IPS DF 4.7 (cell line): ENCODE measurements around the gene TCEA3.

ENCODE experiments used
- DNase-seq: peaks from one replicate; pipeline ENCODE4 v3.0.0-alpha.2; 2013; ENCODE audit warnings: low spot score; ENCODE audit errors: extremely low read depth

Gene TCEA3

DNA sequence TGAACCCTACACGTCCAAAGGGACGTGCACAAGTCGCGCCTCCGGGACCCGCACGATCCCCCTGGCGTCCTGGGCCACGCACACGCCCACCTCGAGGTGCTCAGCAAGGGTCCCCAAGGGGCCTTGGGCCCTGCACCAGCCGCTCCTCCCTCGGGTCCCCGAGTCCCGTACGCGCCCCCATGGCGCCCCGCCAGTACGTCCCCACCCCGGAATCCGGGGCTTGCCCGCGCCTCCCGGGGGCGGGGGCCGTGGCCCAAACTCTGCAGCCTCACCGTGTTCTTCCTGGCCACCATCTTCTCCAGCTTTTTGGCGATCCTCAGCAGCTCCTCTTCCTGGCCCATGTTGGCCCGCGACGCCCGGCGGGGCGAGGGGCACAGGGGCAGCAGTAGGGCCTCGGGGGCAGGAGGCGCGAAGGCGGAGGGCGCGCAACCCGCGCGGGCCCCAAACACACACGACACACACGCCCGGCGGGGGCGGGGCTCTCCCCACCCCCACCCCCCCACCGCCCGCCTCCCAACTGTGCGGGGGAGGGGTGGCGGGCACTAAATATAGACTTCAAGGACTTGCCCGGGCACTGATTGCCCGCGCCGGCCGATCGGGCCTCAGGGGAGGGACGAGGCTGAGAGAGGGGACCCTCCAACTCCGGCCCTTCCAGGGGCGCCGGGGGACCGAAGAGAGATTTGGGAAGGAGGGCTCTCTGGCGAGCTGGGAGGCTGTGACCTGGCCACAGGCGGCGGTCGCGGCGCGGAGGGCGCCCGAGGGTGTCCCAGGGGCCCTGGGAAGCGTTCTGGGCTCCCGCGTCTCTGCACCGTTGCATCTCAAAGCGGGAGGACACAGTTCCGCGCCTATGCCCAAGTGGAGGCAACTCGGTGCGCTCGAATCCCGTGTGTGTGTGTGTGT, at the start of gene TCEA3:
TCEA3 (minus strand) TSS at position 456 of the 900 bp plus-strand sequence; CDS start at position 341, 115 bp downstream.
- no peak for DNase-seq

DNA sequence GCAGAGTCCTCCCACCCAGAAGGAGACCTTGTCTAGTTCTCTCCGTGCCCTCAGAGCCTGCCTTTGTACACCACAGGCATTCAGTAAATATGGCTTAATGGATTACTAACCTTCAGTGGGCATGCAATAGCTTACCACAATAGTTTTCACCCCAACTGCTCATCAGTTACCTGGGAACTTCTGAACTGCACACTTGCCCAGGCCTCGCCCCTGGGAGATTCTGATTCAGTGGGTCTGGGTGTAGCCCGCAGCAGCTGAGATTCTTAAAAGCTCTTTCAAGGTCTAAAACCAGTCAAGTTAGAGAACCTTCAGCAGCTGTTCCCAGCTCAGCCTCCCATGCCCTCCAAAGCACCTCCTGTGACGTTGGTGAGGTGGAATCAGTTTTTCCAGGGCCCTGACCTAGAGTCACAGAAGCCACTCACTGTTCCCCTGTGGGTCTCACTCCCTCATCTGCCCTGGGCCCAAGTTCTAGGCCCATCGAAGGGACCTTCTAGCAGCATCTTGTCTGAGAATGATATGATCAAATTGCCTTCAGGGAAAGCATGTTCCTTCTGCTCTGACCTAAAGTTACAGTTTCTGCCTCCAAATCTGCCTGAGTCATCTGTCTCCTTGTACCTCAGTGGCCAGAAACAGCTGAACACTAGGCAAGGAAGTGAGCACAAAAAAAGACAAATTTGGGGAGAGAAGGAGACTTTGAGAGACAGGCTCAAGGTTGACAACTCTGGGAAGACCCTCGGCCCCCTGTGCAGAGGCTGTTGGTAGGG, 48.7 kb upstream of the TCEA3 start:
- DNase-seq, result no peak

DNA sequence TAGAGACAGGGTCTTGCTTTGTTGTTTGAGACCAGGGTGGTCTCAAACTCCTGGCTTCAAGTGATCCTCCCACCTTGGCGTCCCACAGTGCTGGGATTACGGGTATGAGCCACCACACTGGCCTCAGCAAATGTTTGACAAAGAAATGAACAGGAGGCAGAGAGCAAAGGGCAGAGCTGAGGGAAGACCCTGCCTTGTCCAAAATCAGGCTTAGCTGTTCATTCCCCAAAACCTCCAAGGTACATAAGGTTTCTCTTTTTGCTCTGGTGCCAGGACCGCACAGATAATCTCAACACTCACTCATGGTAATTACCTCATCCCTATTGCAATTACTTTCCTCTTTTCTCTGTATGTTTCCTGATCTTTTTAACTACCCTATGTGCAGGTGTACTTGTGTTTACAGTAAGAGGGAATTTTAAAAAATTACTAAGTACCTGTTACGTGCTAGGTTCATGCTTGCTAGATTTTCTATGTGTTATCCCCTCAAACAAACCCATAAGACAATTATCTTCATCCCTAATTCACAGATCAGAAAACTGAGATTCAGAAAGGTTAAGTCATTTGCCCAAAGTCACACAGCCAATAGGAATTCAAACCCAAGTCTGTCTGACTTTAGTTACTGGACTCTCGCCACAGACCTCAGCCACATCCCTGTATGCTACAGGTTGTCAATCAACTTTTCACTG, 47.9 kb upstream of the TCEA3 start:
- no peak for DNase-seq

DNA sequence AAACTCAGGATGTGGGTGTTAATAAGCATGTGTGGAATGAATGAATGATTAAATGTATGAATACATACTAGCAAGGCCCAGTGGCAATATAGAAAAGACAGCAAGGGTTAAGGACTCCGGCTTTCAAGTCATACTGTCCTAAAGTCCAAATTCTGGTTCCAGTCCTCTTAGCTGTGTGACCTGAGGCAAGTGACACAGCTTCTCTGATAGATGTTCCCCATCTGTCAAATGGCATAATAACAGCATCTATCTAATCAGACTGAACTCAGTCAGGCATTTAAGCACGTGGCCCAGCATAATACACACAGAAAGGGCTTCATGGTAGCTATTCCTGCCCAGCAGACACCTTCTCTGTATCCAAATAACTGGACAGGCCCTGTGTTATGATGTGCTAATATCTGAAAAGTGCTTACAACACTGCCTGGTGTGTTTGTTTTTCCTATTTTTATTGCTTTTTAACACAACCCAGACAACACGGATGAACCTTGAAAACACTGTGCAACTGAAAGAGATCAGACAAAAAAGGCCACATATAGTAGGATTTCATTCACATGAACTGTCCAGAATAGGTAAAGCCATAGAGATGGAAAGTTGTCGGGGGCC, 47.0 kb upstream of the TCEA3 start:
- no peak for DNase-seq

DNA sequence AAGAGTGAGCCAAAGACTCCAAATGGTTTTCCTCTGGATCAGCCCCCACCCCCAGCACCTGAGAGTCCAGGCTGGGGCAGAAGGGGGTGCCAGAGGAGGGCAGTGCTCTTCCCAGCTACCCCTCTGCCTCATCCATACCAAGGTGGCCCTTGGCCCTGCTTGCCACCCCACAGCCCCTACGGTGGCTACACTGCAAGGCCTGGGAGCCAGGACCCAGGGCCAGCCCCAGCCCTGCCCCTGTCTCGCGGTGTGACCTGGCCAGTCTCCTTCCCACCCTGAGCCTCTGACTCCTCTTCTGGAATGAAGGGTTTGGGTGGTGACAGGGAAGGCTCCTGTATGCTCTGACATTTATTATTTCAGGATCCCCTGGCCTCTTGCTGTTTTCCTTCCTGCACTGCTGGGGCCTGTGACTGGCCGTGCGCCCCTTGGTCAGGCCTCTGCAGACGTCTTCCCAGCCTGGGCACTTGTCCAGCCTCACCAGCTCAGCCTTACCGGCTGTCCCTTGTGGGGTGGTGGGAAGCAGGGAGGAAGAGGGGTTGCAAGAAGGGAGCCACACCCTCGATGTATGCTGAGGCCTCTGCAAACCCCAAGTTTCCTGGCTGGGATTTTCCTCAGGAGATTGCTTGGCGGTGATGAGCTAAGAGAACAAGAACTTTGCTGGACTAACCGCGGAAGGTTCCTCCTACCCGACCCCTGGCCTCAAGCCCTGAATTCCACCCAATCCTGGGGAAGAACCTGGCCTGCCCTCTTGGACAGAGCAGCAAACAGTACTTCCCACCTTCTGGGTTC, 45.9 kb upstream of the TCEA3 start:
- no peak for DNase-seq

DNA sequence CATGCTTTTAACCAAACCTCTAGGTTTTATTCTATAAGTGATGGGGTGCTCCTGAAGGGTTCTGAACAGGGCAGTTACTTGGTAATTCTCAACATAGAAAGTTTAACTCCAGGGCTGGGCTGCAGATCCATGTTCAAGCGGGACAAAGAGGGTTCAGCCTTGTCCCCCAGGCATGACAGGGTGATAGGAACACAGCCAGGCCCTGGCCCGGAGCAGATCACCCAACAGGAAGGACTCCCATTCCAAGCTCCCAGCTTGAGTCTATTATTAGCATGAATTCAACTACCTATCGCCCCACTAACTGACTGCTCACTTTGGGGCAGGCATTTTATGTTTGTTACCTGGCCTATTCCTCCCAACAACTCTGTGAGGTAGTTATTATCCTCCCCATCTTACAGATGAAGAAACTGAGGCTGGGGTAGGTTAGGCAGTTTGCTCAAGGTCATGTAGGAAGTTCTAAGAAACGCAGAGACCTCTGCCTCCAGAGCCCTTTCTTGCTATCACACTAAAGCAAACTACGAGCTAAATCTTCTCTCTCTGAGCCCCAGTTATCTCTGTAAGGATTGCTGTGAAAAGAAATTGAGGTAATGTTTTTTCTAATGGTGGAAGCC, 44.9 kb upstream of the TCEA3 start:
- no peak for DNase-seq

DNA sequence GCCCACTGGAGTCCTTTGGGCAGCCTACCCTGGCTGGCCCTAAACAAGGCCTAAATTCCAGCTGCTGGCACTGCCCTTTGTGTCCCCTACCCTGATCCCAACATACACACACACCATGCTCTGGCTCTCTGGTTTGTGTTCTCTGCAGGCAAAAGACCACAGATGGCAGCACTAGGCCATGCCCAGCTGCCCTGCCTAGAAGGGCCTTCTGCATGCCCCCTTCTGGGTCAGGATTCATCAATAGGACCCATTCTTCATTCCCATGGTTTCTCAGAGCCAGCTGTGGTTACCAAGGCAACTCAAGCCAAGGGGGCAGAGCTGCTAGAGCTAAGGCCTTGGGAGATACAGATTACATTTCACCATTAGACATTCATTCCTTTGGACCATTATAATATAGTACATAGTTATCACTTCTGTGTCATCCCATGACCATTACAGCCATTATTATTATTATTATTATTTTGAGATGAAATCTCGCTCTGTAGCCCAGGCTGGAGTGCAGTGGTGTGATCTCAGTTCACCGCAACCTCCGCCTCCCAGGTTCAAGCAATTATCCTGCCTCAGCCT, 42.0 kb upstream of the TCEA3 start:
- no peak for DNase-seq

DNA sequence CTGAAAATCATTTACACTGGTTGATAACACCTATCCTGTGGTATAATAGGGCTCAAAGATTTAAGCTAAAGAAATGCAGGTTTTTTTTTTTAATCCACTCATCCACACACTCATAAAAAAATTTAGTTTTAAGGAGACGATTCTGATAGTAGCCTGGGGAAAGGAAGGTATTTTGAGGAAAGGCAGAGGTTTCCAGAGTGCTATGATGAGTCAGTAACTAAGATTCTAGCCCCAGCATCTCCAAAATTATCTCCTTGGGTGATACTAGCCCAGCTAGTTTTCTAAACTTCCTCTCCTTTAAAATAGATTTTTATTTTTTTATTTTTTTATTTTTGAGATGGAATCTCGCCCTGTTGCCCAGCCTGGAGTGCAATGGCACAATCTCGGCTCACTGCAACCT, 38.7 kb upstream of the TCEA3 start:
- DNase-seq, result no peak

DNA sequence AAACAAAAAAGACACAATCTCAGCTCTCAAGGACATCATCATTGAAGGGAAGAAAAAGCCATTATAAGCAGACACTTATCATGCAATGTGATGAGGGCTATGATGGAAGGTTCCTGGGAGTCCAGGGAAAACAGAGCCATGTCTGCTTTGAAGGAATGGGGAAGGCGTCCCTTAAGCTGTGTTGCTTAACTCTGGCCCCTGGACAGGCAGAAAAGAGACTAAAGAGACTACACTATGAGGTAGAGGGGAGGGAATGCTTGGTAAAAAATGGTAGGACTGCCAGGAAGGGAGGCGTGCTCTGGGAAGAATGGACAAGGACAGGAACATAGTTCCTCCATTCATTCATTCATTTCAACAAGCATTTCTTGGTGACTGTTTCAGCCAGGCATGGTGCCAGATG, 38.2 kb upstream of the TCEA3 start:
- no peak for DNase-seq

DNA sequence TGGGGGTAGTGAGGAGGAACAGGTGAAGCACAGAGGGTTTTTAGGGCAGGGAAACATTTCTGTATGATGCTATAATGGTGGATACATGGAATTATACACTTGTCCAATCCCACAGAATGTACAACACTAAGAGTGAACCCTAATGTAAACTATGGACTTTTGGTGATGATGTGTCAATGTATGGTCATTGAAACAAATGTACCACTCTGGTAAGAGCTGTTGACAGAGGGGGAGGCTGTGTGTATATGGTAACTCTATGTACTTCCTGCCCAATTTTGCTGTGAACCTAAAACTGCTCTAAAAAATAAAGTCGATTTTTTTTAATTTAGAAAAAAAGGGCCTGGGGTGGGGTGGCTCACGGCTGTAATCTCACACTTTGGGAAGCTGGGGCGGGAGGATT, 36.5 kb upstream of the TCEA3 start:
- no peak for DNase-seq

DNA sequence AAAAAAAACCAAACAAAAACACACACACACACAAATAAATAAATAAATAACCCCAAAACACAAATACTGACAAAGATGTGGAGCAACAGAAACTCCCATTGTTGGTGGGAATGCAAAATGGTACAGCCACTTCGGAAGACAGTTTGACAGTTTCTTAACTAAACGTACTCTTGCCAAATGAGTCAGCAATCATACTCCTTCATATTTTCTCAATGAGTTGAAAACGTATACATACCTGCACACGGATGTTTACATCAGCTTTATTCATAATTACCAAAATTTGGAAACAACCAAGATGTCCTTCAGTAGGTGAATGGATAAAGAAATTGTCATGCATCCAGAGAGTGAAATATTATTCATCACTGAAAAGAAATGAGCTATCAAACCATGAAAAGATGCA, 36.0 kb upstream of the TCEA3 start:
- DNase-seq, result no peak

DNA sequence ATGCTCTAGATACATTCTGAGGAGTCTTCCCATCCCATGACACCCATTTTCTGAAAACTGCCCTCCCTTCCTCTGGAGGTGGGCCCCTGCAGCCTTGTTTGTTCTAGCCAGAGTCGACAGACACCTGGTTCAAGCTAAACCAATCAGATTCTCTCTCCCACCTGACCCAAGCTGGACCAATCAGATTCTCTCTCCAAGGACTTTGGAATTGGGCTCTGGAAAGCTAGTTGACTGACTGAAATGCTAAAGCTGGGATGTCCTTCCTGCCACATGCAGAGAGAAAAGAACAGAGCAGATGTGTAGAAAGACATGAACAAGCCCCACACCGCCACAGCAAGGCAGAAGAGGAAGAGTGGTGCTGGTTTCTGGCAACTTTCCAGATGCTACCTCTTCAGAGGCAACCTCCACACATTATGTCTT, 34.8 kb upstream of the TCEA3 start:
- no peak for DNase-seq

DNA sequence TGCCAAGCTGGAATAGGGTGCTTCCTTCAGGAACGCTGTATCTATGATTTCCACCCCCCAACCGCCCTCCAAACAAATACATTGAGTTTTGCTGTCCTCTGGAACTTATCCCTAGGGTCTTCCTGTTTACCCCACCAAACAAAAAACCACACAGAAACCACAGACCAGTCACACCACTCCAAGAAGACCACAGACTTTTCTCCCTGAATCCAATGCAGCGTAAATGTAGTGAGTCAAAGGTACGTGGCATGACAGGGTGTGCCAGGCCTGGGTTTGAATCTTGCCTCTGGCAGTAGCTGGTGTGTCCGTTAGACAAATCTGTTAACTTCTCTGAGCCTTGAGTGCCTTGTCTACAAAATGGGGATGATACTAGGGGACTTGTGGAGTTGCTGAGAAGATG, 31.7 kb upstream of the TCEA3 start:
- DNase-seq, result no peak

DNA sequence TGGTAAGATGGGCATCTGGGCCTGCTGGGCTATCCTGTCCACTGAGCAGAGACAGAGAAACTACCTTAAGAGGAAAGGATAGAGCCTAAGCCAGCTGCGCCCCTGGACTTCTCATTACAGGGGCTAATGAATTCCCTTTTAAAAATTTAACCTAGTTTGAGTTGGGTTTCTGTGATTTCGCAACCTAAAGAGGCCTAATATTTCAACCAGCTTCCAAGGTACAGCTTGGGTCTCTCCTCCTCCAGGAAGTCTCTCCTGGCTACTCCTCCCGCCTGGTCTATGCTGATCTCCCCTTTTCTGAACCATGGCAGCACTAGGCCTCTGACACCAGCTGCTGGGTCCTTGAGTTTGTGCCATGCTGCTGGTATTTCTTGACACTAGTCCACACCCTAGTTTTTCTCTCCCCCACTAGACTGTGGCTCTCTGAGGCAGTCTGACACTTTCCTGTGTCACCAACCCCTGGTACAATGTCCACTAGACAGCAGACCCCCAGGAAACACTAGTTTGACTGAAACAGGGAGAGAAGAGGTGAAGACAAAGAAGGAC, 29.0 kb upstream of the TCEA3 start:
- DNase-seq, result no peak

DNA sequence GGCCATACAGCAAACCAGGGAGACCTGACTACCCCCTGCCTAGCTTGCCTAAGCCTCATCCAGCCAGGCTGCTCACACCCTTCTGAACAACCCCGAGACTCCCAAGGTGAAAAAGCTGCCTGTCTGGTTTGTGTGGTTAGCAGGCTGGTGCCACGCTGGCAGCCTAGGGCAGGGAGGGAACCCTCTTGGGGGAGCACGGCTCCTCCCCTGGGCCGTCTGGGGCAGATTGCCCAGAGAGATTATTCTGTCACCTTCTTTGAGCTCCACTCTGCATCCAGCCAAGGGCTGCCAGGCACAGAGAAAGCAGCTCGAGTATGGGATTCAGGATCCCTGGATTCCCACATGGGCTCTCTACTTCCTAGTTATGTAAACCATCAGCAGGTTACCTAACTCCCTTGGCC, 27.5 kb upstream of the TCEA3 start:
- DNase-seq, result no peak

DNA sequence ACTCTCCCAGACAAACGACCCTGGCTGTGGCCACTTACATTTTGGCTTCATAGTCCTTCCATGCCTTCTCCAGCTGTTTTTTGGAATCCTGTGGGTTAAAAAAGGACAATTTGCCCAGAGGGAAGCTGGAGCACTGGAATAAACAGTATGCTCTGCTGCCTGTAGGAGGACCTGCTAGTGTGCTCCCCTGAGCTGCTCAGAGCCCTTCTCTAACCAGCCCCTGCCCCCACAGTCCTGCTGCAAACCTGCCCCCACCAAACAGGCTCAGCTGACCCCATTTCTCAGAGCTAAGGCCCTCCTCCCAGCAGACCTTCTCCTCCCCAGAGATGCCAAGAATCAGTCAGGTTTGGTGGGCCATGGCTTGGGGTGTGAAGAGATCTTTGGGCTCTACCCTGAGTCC, 26.9 kb upstream of the TCEA3 start:
- no peak for DNase-seq

DNA sequence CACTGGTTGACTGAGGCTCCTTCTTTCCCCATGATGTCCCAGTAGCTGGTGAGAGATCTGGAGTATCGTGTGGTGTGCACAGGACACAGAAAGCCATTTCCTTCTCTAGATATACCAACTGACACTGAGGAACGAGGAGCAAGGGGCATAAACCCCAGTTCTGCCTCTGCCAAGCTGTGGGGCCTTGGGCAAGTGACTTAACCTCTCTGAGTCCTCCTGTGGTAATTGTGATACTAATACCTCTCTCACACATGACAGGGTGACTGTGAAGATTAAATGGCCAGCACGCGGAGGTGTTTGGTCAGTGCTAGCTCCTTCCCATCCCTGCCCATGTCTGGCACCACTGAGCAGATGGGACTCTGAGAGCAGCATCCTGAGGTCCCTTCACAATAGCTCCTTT, 26.3 kb upstream of the TCEA3 start:
- no peak for DNase-seq

DNA sequence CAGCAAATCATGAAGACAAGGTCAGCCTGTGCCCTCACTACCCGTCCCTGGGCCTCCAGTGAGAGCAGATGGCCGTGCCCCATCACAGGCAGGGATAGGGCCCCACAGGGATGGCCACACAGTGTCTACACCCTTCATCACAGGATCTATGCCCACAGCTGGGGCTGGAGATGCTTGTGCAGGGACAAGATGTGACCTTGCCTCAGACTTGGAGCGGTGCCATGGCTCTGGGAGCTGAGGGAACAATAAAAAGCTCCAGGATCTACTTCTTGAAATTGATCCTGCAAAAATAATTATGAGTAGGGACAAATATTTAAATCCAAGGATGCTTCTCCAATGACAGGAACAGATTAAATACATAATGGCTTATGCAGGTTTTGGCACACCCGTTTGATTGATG, 25.4 kb upstream of the TCEA3 start:
- DNase-seq, result no peak

DNA sequence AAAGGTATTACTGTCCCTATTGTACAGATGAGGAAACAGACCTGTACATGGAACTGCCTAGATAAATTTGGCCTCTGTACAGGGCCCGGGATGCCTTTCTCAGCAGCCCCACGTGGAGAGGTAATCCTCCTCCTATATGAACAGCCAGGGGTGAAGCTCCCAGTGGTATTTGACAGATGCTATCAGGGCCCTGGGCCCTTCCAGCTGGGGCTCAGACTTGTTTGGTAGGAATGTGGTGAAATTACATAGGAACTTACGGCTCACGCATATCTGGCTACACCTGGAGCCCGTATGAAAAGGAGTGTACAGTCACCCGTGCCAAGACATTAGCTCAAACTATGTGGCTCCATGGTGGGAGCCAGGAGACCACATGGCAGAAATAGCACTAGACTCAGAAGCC, 24.8 kb upstream of the TCEA3 start:
- no peak for DNase-seq

DNA sequence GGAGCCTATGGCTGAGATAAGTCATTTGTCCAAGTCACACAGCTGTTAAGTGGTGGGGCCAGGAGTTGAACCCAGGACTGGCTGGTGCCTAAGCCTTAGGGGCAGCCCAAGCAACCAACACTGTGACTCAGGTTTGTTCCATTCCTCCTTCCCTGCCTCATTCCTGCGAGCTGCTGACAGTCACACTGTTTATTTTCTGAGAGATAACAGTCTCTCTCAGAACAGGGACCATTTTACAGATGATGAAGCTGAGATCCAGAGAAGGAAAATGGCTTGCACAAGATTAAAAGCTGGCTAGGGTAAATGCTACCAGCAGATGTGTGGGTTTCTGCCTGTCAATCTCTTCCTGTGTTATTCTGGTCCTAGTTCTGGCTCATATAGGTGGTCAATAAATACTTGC, 24.3 kb upstream of the TCEA3 start:
- no peak for DNase-seq
